Breast epithelium (tissue), 3 donors: ENCODE measurements around the gene AJUBA.

Experiments used
- POLR2A ChIP-seq: fragments of 450-650 bp; IDR thresholded peaks from one replicate; pipeline ENCODE4 v1.6.1; 2016; ENCODE audit warnings: antibody characterized with exemption, mild to moderate bottlenecking, moderate library complexity
- POLR2AphosphoS5 ChIP-seq, 3 donors: sonication (generic); formaldehyde crosslinking; IDR thresholded peaks; one replicate each; pipeline ENCODE4 v1.6.1; 2017; ENCODE audit warnings: antibody characterized with exemption in 3 of 3
- TF ChIP-seq, protein P1 (sequence below), 3 donors: fragments of 450-650 bp; IDR thresholded peaks; one replicate each; pipeline ENCODE4 v1.5.1; 2016 to 2017; ENCODE audit warnings: antibody characterized with exemption in 3 of 3, mild to moderate bottlenecking in 3 of 3, moderate library complexity in 3 of 3

GRCh38 chr14:22955702-22956569 lies 26.4 kb downstream of the AJUBA start:
- TF ChIP-seq, protein P1, sequence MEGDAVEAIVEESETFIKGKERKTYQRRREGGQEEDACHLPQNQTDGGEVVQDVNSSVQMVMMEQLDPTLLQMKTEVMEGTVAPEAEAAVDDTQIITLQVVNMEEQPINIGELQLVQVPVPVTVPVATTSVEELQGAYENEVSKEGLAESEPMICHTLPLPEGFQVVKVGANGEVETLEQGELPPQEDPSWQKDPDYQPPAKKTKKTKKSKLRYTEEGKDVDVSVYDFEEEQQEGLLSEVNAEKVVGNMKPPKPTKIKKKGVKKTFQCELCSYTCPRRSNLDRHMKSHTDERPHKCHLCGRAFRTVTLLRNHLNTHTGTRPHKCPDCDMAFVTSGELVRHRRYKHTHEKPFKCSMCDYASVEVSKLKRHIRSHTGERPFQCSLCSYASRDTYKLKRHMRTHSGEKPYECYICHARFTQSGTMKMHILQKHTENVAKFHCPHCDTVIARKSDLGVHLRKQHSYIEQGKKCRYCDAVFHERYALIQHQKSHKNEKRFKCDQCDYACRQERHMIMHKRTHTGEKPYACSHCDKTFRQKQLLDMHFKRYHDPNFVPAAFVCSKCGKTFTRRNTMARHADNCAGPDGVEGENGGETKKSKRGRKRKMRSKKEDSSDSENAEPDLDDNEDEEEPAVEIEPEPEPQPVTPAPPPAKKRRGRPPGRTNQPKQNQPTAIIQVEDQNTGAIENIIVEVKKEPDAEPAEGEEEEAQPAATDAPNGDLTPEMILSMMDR (IDR thresholded peaks at IDR 0.05): no peak
- TF ChIP-seq POLR2A (no peak), POLR2AphosphoS5 (IDR thresholded peaks at IDR 0.05) (no peak)
